Stimulated activated CD8-positive, alpha-beta memory T cell treated with anti-CD3 and anti-CD28 coated beads, Interleukin-15, amount 100 ng/mL, for 24 hours (primary cell): ENCODE measurements around the gene ADGRG3.

Experiments
- DNase-seq: peaks from one replicate; pipeline ENCODE4 v3.0.0-alpha.2; 2020; ENCODE audit warnings: low read depth

Gene ADGRG3

DNA sequence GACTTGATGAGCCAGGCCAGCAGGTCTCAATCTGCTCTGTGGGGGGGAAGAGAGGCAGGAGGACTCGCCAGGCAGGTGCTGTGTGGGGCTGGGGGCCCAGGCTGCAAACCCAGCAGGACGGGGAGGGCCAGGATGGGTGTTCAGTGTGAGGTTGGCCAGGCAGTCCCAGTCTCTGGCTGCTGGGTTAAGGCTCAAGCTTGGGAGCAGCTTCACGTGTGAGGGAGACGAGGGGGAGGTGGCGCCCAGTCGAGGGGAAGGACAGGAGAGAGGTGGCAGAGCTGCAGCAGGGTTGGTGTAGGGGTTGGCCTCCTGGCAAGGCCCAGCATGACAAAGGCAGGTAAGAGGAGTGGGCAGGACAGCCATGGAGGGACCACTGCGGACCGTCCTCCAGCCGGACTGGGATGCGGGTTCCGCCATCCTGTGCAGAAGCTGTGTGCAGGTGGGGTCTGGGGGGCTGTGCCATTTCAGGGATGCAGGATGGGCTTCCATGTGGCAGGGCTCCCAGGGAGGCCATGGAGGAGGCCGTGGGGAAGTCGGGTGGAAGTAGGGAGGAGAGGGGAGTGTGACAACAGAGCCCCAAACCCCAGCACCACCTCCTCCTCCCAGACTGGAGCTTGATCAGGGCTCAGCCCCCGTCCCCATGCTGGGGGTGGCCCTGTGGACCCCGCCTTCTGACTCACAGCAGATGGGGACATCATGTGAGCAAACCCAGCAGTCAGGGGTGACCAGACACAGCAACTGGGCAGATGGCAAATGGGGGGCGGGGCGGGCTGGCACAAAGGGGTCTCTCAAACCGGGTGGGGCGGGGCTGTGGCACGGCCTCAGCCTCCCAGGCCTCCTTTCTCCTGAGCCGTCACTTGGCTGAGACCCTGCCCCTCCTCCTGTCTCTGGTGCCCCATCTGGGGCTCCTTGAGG lies 36.9 kb upstream of the ADGRG3 start:
- no peak for DNase-seq

DNA sequence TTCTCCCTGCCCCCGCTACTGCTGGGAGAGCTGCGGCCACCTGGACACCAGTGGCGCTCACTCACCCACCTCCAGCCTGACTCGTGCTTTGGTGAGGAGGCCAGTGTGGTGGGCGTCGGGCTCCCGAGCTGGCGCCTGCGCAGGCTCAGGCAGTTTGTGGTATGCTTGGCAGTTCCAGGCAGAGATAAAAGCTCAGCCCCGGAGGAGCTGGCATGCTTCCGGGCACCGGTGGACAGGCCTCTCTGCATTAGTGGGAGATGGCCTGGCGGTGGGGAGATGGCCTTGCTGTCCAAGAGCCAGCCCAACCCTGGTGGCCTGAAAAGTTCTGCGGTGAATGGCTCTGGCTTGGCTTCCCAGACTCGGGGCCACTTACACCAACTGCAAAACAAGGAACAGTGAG lies 35.5 kb upstream of the ADGRG3 start:
- no peak for DNase-seq

GRCh38 chr16:57633383-57634064 lies 34.6 kb upstream of the ADGRG3 start:
- no peak for DNase-seq

DNA sequence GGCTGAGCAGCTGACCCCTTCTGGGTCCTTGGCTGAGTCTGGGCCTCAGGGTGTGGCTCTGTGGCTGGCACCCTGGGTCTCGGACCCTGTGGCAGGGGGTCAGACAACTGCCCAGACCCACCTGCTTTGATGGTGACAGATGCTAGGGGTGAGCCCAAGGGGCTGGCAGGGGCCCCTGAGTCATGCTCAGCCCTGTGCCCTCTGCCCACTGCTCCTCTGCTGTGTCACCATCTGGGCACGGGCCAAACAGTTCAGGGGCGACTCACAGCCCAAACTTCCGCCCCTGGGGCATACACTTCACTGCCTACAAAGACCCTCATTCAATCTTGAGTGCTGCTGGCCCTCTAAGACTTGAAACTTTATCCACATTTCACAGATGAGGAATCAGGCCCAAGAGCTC lies 33.9 kb upstream of the ADGRG3 start:
- DNase-seq: no peak

DNA sequence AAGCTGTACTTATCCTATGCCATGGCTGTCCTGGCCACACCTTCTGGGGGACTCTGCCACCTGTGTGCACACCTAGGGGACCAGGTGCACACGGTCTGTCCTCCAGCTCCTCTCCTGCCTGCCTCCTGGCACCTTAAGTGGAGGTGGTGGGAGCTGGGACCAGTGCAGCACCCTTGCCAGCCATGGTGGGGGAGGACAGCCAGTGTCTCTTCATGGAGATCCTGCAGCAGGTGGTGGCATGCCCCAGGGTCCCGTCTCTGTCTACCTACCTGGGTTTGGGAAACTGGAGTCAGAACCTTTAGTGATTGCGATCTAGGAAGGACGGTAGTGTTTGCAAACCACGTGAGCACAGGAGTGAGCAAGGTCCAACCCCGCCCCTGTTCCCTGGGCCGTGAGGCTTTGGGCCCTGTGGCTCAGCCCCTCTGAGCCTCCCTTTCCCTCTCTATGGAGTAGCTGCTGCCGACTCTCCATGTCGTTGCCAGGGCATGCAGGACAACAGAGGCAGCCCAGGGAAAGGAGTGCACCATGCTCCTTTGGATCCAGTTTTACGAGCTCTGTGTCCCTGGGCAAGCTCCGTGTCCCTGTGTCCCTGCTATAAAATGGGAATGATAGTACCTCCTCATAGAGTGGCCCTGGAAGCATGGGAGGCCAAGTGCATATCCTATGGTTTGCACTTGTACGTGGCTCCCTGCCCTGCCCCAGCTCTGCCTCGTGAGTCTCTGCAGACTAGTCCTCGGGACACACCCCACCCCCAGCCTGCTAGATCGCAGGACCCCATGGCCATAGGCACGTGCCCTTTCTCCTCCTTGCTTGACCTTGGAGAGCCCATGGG lies 32.6 kb upstream of the ADGRG3 start:
- DNase-seq: no peak

GRCh38 chr16:57636184-57636583 lies 31.9 kb upstream of the ADGRG3 start:
- no peak for DNase-seq

- DNase-seq: no peak
Observed at GRCh38 chr16:57637020-57637419, 31.1 kb upstream of the ADGRG3 start.

DNA sequence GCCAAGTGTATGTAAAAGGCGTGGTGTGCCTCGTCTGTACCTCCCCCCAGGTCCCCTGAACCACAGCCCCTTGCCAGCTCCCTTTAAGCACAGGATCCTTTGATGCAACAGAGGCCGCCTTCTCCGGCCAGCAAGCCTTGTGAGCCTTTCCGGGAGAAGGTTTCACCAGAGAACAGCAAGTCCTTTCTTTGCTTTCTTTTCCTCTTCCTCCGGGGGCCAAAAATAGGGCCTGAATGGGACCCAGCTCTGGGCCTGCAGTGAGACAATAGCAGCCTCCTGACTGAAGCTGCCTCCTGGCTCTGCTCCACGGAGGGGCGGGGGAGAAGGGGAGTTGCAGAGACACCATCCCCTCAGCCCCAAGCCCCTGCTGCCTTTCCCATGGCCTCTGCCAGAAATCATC lies 30.7 kb upstream of the ADGRG3 start:
- DNase-seq: no peak

DNA sequence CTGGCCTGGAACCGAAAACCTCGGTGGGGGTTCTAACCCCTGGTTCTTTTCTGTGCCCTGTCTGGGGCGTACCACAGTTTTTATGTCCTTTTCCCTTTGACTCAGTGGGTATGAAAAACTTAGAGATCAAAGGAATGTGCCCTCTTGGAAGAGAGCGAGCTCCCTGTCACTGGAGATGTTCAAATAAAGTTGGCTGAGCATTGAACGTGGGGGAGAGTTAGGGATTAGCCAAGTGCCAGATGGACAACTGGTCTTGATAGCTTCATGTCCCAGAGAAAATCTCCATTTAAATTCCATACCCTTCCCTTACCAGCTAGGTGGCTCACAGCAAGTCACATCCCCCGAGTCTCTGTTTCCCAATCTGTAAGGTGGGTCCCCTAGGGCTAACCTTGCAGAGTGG lies 30.1 kb upstream of the ADGRG3 start:
- DNase-seq: no peak

DNA sequence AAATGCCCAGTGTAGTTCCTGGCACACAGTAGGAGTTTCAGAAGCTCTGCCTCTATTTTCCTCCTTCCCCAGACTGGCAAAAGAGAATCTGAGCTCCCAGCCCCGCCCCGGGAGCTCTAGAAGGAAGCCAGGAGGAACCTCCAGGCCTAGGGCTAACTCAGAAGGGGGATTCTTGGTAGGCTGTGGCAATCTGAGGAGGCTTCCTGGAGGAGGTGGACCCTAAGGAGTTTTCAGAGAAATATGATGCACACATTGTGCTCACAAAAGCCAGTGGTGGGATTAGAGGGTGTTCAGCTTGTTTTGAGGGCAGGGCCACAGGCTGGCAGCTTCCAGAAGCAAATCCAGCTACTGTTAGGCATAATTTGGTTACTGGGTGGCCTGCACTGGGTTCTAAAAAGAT lies 29.7 kb upstream of the ADGRG3 start:
- no peak for DNase-seq

DNA sequence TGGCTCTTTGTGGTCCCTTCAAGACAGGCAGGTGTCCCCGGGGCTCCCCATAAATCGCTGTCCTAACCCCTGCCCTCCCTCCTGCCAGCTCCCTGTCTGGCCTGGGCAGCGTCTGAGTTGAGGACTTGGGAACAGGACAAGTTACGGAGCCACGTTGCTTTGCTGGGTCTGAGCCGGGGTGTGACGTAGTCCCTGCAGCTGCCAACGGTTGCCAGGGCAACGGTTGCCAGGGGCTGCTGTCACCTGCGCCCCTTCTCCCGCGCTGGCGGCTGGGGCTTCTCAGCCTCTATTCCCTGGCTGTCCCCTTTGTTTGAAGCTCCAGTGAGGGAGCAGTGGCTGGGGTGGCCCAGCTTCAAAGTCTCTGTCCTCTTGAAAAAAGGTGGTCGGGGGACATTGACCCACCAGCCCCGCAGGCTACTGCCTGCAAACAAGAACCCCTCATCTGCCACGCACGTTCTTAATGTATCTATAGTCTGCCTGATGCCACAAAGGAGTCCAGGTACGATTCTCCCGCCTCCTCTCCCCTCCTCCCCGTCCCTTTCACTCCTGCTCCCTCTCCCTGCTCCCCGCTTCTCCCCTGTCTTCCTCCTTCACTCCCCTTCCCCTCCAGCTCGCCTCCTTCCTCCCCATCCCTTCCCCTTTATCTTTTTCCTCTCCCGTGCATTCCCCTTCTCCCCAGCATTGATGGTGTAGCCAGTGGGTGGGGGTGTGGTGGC lies 28.8 kb upstream of the ADGRG3 start:
- DNase-seq: no peak

DNA sequence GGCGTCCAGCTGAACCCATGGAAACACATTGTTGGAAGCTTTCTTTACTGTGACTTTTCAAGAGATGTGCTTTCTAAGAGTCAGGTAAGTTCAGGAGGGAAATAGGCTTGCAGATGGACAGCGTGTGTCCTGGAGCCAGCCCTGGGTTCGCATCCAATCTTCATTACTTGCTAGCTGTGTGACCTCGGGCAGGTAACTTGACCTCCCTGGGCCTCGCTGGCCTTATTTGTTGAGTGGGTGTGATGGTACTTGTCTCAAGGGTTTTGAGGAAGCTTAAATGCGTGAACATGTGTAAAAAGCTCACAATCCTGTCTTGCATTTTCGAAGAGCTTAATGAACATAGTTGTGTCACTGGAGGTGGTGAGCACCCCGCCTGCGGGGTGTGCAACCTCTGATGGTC lies 27.9 kb upstream of the ADGRG3 start:
- no peak for DNase-seq

GRCh38 chr16:57640612-57641011 lies 27.5 kb upstream of the ADGRG3 start:
- DNase-seq: no peak

DNA sequence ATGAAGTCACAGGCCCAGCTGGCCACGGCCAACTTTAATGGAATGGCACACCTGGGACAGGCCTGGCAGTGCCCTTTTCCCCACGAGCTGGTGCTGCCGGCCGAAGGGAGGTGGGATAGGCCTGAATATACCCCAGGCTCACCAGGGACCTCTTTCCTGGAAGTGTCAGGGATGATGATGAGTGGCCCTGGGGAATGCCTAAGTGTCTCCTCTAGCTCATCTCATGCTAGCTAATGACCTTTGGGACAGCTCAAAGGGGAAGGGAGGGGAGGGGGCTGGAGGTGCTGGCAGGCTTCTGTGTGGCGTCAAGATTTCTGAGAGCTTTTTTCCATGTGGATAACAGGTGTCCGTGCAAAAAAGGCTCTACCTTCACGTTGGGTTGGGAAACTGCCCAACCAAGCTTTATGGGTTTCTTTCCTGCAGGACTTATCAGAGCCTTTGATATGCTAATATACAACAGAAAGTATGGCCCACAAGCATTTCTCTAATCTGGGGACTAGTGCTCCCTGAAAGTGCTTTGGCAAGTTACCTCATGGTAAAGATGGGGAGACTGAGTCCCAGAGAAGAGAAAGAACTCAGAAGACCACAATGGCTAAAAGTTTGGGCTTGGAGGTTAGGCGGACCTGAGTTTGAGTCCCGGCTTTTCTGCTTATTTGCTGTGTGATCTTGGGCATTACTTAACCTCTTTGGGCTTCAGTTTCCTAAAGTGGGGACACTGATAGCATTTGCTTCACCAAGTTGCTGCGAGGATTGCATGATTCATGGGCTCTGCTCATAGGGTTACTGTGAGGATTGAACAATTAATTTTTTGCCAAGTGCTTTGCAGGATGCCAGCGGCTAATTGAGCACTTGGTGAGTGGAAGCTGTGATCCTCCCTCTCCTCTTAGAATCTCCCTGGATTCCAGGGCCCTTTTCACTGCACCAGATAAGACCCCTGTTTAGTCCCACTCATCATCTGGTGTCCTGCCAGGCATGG lies 25.7 kb upstream of the ADGRG3 start:
- DNase-seq: no peak

GRCh38 chr16:57643147-57643874 lies 24.8 kb upstream of the ADGRG3 start:
- DNase-seq: no peak

GRCh38 chr16:57643910-57644309 lies 24.2 kb upstream of the ADGRG3 start:
- no peak for DNase-seq

GRCh38 chr16:57644383-57645014 lies 23.6 kb upstream of the ADGRG3 start:
- no peak for DNase-seq

GRCh38 chr16:57645169-57645568 lies 22.9 kb upstream of the ADGRG3 start:
- DNase-seq: no peak

GRCh38 chr16:57645691-57646387 lies 22.3 kb upstream of the ADGRG3 start:
- no peak for DNase-seq
